Measurements from ENCODE around the gene CDK17.

DNA sequence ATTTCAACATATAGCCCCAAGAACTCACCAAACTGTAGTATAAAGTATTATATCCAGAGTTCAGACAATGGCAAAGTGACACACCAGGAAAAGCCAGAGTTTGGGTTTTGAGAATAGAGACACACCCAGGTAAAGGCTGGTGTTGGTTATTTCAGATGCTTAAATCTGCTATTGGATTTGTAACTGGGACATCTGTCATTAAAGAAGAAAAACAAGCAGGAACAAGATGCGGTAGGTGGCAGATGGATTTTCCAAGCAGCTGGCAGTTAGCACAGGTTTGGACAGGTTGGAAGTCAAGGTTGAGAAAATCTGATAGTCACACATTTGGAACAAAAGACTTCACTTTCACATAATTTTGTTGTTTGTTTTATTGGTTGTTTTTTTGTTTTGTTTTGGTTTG, 14.4 kb upstream of the CDK17 start:
- TF ChIP-seq EP300 (IDR thresholded peaks at IDR 0.05) (no peak), POLR2A (IDR thresholded peaks at IDR 0.05) (no peak), CTCF (IDR thresholded peaks at IDR 0.05) (no peak)
